Lower lobe of right lung (tissue), 2 donors: ENCODE results near the gene RAI14. TPM values are rescaled to one million over a fixed set of nuclear protein-coding genes. Genes with fewer than 3 reads are reported as not detected.

Experiments used
- ATAC-seq, 2 donors: fragments of 200-7000 bp; cut with Tn5 transposase; one replicate each; pipeline ENCODE4 v1.9.1; 2020 to 2022; ENCODE audit warnings: mild to moderate bottlenecking in 2 of 2, moderate library complexity in 2 of 2
- DNase-seq: peaks from one replicate; pipeline ENCODE4 v3.0.0-alpha.2; 2020
- H3K27ac ChIP-seq: fragments of 200-600 bp; one replicate; pipeline ENCODE4 v1.8.0; 2022
- H3K27me3 ChIP-seq: fragments of 200-600 bp; one replicate; pipeline ENCODE4 v1.8.0; 2022; ENCODE audit warnings: low read depth
- H3K36me3 ChIP-seq: fragments of 200-600 bp; one replicate; pipeline ENCODE4 v1.8.0; 2022; ENCODE audit warnings: mild to moderate bottlenecking
- H3K4me1 ChIP-seq: fragments of 200-600 bp; one replicate; pipeline ENCODE4 v1.8.0; 2022
- H3K4me3 ChIP-seq: fragments of 200-600 bp; one replicate; pipeline ENCODE4 v1.8.0; 2022; ENCODE audit warnings: mild to moderate bottlenecking
- H3K9me3 ChIP-seq: fragments of 200-600 bp; one replicate; pipeline ENCODE4 v1.8.0; 2022
- intact Hi-C: fragments of 100-400 bp; cut with DNase I; formaldehyde crosslinking; loops from one replicate; pipeline ENCODE4 v1.11.0; 2022
- total RNA-seq: library from RNA; stranded (reverse); fragmentation: NEBNext Ultra II Directional; extraction: Animal tissue kit (Norgen Biotek cat#: 25700); gene quantifications from one replicate; pipeline ENCODE4 v1.2.1, GENCODE V29; 2021
- TF ChIP-seq, protein P1 (sequence below): fragments of 200-600 bp; IDR thresholded peaks from one replicate; pipeline ENCODE4 v1.8.0; 2022; ENCODE audit warnings: antibody characterized with exemption, mild to moderate bottlenecking
- donor health status: DM: no; HTN: yes; CAD: no; lungs with severe emphysema.

RAI14 gene
- total RNA-seq, 1 donor from 2014 or later: 66.8 TPM

DNA sequence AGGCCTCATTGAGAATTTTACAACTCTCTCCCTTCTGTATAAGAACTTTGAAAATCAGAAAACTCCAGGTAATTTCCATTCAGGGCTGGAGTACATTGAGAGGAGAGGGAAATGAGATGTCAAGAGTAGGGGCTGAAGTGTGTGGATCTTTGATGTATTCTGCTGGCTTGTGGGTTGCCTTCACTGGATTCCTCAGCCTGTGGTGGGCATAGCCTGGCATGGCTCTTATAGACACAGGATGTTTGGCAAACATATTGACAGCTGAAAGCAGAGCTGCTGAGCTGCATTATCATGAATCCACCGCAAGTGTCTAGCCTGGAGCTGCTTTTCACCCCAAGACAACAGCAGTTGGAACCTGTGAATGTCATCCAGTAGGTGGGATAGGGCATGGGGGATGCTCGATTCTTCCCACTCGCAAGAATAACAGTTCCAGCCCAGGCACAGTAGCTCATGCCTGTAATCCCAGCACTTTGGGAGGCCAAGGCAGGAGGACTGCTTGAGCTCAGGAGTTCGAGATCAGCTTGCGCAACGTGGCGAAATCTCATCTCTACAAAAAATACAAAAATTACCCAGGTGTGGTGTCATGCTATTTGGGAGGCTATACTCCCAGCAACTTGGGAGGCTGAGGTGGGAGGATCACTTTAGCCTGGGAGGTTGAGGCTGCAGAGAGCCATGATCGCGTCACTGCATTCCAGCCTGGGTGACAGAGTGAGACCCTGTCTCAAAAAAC lies 146.9 kb downstream of the RAI14 start:
- DNase-seq: no peak
- TF ChIP-seq, protein P1, sequence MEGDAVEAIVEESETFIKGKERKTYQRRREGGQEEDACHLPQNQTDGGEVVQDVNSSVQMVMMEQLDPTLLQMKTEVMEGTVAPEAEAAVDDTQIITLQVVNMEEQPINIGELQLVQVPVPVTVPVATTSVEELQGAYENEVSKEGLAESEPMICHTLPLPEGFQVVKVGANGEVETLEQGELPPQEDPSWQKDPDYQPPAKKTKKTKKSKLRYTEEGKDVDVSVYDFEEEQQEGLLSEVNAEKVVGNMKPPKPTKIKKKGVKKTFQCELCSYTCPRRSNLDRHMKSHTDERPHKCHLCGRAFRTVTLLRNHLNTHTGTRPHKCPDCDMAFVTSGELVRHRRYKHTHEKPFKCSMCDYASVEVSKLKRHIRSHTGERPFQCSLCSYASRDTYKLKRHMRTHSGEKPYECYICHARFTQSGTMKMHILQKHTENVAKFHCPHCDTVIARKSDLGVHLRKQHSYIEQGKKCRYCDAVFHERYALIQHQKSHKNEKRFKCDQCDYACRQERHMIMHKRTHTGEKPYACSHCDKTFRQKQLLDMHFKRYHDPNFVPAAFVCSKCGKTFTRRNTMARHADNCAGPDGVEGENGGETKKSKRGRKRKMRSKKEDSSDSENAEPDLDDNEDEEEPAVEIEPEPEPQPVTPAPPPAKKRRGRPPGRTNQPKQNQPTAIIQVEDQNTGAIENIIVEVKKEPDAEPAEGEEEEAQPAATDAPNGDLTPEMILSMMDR: no peak
- intact Hi-C loops: no loop called here
- Histone ChIP-seq H3K27me3 (no peaks in the 10 kb centered on the region), H3K4me1 (no peaks in the 10 kb centered on the region), H3K36me3 (peaks cover 28% of the 10 kb centered on the region), H3K27ac (no peak overlapping the region), H3K4me3 (no peak overlapping the region), H3K9me3 (no peaks in the 10 kb centered on the region)
- no peak for ATAC-seq

DNA sequence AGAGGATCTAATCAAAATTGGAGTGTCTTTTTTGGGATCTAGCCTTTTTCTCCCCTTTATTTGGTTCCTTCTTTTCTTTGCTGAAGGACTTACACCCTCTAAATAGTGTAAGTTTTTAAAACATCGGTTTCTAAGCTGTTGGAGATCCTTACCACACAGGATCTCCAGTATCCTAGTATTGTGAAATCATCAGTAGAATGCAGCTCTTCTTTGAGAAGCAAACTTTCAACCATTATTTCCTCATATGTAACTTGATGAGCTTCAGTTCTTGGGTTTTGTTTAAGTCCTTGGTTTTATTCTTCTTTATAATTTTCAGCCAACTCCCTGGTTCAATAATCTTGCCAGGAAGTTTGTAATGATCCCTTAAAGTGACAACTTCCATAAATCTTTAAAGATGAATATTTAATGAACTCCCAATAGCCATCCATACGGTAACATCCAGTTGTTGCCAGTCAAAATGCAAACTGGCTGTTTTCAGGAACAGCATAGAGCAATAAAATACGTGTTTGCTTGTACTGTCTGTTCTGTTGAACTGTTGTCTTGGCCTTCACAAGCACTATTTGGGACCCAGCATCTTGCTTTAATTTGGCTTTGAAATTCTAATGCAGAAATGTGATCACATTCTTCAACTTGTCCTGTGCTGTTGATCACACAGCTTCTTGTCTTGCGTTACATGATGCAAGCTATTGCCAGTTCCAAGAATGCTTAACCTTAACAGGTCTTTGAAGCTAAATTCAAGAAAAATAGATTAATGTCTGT lies 148.0 kb downstream of the RAI14 start:
- TF ChIP-seq, protein P1: no peak
- ATAC-seq: no peak
- no peak overlapping the region for H3K4me3 ChIP-seq
- no peaks in the 10 kb centered on the region for H3K27me3 ChIP-seq
- intact Hi-C loops: no loop called here
- DNase-seq: no peak
- H3K9me3 ChIP-seq: no peaks in the 10 kb centered on the region
- no peaks in the 10 kb centered on the region for H3K4me1 ChIP-seq
- peaks cover 29% of the 10 kb centered on the region for H3K36me3 ChIP-seq
- H3K27ac ChIP-seq: no peak overlapping the region

DNA sequence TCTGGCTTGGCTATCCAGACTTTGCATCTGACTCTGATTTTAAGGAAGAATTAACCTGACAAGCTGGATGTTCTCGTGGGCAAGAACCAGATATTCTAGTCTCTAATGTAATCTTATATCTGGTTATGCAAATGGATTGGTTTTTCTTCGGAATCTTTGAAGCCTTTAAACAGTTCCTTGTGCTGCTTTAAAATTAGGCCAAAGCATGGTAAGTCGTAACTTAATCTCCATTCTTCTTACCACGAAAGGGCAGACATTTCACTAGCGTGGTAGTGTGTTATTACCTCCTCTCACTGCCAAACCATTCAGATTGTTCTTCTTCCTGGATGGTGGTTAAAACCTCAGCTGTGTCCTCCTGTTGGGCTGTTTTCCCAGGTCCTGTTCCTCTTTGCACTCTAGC lies 148.8 kb downstream of the RAI14 start:
- H3K27ac ChIP-seq: no peak overlapping the region
- intact Hi-C loops: no loop called here

DNA sequence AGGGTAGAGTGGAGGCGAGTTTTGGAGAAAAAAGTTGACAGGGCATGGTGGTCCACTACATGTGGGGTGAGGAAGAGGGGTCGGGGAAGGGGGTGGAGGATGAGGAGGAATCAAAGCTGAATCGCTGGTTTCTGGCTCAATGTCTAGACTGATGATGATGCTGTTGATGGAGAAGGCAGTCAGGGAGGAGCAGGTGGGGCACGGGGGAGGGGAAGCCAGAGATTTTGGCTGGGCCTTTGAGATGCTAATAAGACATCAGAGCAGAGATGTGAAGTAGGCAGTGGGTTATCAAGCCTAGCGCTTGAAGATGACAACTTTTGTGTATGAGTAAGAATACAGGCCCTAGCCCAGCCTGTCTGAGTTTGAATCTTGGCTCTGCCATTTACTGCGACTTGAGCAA lies 150.4 kb downstream of the RAI14 start:
- intact Hi-C loops: no loop called here

More for the DNA sequence above, 148.8 kb downstream of the RAI14 start:
- no peaks in the 10 kb centered on the region for H3K27me3 ChIP-seq
- H3K9me3 ChIP-seq: no peaks in the 10 kb centered on the region
- no peak for DNase-seq
- no peaks in the 10 kb centered on the region for H3K4me1 ChIP-seq
- peaks cover 29% of the 10 kb centered on the region for H3K36me3 ChIP-seq
- TF ChIP-seq, protein P1: no peak
- H3K4me3 ChIP-seq: no peak overlapping the region
- no peak for ATAC-seq

DNA sequence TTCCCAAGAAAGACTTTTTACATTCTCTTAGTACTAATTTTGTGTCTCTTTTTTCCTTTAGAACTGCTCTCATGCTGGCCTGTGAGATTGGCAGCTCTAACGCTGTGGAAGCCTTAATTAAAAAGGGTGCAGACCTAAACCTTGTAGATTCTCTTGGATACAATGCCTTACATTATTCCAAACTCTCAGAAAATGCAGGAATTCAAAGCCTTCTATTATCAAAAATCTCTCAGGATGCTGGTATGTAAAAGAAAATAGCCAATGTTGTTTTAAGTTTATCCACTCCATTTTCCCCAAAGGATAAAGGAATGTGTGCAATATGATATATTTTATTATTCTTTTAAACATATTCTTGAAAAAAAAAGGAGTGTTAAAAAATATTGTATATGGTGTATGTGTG lies 155.6 kb downstream of the RAI14 start:
- intact Hi-C loops: no loop called here
- Histone ChIP-seq H3K27me3 (no peaks in the 10 kb centered on the region), H3K36me3 (peaks cover 50% of the 10 kb centered on the region), H3K27ac (no peak overlapping the region), H3K4me3 (no peak overlapping the region), H3K4me1 (no peaks in the 10 kb centered on the region), H3K9me3 (no peaks in the 10 kb centered on the region)
- TF ChIP-seq, protein P1: no peak
- ATAC-seq (no peak), DNase-seq (no peak)

More for the DNA sequence above, 150.4 kb downstream of the RAI14 start:
- TF ChIP-seq, protein P1: no peak
- ATAC-seq: no peak
- H3K27me3 ChIP-seq: no peaks in the 10 kb centered on the region
- H3K9me3 ChIP-seq: no peaks in the 10 kb centered on the region
- no peaks in the 10 kb centered on the region for H3K4me1 ChIP-seq
- peaks cover 32% of the 10 kb centered on the region for H3K36me3 ChIP-seq
- H3K4me3 ChIP-seq: no peak overlapping the region
- DNase-seq: no peak
- no peak overlapping the region for H3K27ac ChIP-seq
